Caco-2 (cell line): Measurements from ENCODE around the gene ZNF100. TPM values are rescaled to one million over a fixed set of nuclear protein-coding genes. Genes with fewer than 3 reads are reported as not detected.

Source experiments
- BruUV-seq: library from RNA; stranded (reverse); fragments of 400-500 nt; replicated peaks from 2 replicates; lab custom pipeline; 2021; lab: Mats Ljungman, UMichigan
- CTCF ChIA-PET: fragments of 300-600 bp; sonication (Branson Sonifier 250); formaldehyde crosslinking; loops from one replicate; lab custom pipeline; 2022; ENCODE audit warnings: antibody characterized with exemption; lab: Charles Lee
- POLR2A ChIA-PET: fragments of 300-600 bp; sonication (Branson Sonifier 250); formaldehyde crosslinking; loops from one replicate; lab custom pipeline; 2022; ENCODE audit warnings: antibody characterized with exemption; lab: Charles Lee
- DNase-seq, 2 experiments: peaks; one replicate each; pipeline versions ENCODE4 v3.0.0 to v3.0.0-alpha.2; 2020 to 2022
- H3K27me3 ChIP-seq: replicated peaks from 2 replicates; pipeline ENCODE4 v1.6.0; 2011; ENCODE audit warnings: low read length; ENCODE audit not compliant: control insufficient read depth, insufficient read depth
- H3K36me3 ChIP-seq: 2 replicates; pipeline ENCODE4 v1.5.1; 2011; ENCODE audit warnings: low read length; ENCODE audit not compliant: control insufficient read depth, insufficient read depth
- H3K4me1 ChIP-seq: fragments of 250-450 bp; sonication (Bioruptor Pico); 2 replicates; pipeline ENCODE4 v1.5.1; 2020; ENCODE audit warnings: mild to moderate bottlenecking
- H3K4me3 ChIP-seq: 2 replicates; pipeline ENCODE4 v1.5.1; 2011; ENCODE audit warnings: low read depth, mild to moderate bottlenecking, control low read depth, low read length
- H3K9me3 ChIP-seq: fragments of 250-450 bp; sonication (Bioruptor Pico); 2 replicates; pipeline ENCODE4 v1.5.1; 2020; ENCODE audit warnings: mild to moderate bottlenecking, moderate library complexity
- H3K27ac Mint-ChIP-seq: one replicate; pipeline ENCODE4 v1.8.0; 2022; ENCODE audit warnings: mixed read lengths; ENCODE audit not compliant: unreplicated experiment
- H3K27me3 Mint-ChIP-seq: one replicate; pipeline ENCODE4 v1.8.0; 2022; ENCODE audit warnings: mixed read lengths; ENCODE audit not compliant: insufficient read depth, unreplicated experiment
- H3K36me3 Mint-ChIP-seq: one replicate; pipeline ENCODE4 v1.8.0; 2022; ENCODE audit warnings: mild to moderate bottlenecking, mixed read lengths; ENCODE audit not compliant: insufficient read depth, unreplicated experiment
- H3K4me1 Mint-ChIP-seq: one replicate; pipeline ENCODE4 v1.8.0; 2022; ENCODE audit warnings: low read depth, mixed read lengths; ENCODE audit not compliant: unreplicated experiment
- H3K4me3 Mint-ChIP-seq: one replicate; pipeline ENCODE4 v1.8.0; 2022; ENCODE audit warnings: mild to moderate bottlenecking, moderate library complexity, mixed read lengths; ENCODE audit not compliant: unreplicated experiment
- H3K9me3 Mint-ChIP-seq: one replicate; pipeline ENCODE4 v1.8.0; 2022; ENCODE audit warnings: mixed read lengths; ENCODE audit not compliant: unreplicated experiment
- intact Hi-C: fragments of 100-400 bp; cut with micrococcal nuclease; formaldehyde crosslinking; loops from one replicate; pipeline ENCODE4 v1.10.0; 2022; ENCODE audit not compliant: unreplicated experiment
- total RNA-seq: library from RNA; stranded (reverse); gene quantifications from 2 replicates; pipeline ENCODE4 v1.2.3, GENCODE V29; 2022
- TF ChIP-seq, protein P1 (sequence below), 2 experiments: fragments of 200-600 bp in 1 of 2; IDR thresholded peaks; 1 replicate in 1 of 2; 2 replicates in 1 of 2; pipeline versions ENCODE4 v1.5.1 to v1.8.0; 2011 to 2022; ENCODE audit warnings: antibody characterized with exemption in 1 of 2, control low read depth in 1 of 2, inconsistent platforms in 1 of 2, low read depth in 1 of 2, low read length in 1 of 2, mild to moderate bottlenecking in 1 of 2, moderate library complexity in 1 of 2; ENCODE audit not compliant: insufficient read depth in 1 of 2, severe bottlenecking in 1 of 2, unreplicated experiment in 1 of 2

The ZNF100 gene
- total RNA-seq, 1 experiment from 2014 or later = 12.1 TPM

DNA sequence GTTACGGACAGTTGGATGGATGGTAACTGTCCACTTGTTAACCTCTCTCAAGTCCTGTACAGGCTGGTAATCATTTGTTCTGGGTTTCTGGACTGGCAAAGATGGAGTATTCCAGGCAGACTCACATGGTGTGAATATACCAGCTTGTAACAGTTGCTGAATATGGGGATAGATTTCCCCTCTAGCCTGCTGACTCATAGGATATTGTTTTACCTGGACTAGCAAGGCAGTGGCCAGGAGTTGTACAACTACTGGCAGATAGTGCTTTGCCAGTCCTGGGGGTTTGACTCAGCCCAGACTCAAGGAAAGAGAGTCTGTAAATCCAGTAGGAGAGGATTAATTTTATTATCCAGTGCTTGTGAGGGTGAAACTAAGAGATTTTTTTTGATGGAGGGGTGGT, 74.0 kb downstream of the ZNF100 start:
- Histone ChIP-seq H3K4me1 (no peaks in the 10 kb centered on the region), H3K27me3 (no peaks in the 10 kb centered on the region), H3K9me3 (no peaks in the 10 kb centered on the region; the same call in 1 of the 2 replicates), H3K4me3 (no peak overlapping the region), H3K36me3 (no peaks in the 10 kb centered on the region)
- BruUV-seq = no TSS peak
- ChIA-PET CTCF (no interaction called here), POLR2A (no interaction called here)
- DNase-seq = no peak
- TF ChIP-seq, protein P1, sequence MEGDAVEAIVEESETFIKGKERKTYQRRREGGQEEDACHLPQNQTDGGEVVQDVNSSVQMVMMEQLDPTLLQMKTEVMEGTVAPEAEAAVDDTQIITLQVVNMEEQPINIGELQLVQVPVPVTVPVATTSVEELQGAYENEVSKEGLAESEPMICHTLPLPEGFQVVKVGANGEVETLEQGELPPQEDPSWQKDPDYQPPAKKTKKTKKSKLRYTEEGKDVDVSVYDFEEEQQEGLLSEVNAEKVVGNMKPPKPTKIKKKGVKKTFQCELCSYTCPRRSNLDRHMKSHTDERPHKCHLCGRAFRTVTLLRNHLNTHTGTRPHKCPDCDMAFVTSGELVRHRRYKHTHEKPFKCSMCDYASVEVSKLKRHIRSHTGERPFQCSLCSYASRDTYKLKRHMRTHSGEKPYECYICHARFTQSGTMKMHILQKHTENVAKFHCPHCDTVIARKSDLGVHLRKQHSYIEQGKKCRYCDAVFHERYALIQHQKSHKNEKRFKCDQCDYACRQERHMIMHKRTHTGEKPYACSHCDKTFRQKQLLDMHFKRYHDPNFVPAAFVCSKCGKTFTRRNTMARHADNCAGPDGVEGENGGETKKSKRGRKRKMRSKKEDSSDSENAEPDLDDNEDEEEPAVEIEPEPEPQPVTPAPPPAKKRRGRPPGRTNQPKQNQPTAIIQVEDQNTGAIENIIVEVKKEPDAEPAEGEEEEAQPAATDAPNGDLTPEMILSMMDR (IDR thresholded peaks at IDR 0.05; ENCODE audit: insufficient read depth in 1 of 2, low read depth in 1 of 2, low read length in 1 of 2, severe bottlenecking in 1 of 2, unreplicated experiment in 1 of 2) = no peak
- Mint-ChIP-seq H3K27ac (no peak overlapping the region), H3K4me1 (no peaks in the 10 kb centered on the region), H3K36me3 (no peaks in the 10 kb centered on the region), H3K9me3 (peaks cover 68% of the 10 kb centered on the region), H3K4me3 (no peak overlapping the region), H3K27me3 (no peaks in the 10 kb centered on the region)
- intact Hi-C loops = no loop called here

DNA sequence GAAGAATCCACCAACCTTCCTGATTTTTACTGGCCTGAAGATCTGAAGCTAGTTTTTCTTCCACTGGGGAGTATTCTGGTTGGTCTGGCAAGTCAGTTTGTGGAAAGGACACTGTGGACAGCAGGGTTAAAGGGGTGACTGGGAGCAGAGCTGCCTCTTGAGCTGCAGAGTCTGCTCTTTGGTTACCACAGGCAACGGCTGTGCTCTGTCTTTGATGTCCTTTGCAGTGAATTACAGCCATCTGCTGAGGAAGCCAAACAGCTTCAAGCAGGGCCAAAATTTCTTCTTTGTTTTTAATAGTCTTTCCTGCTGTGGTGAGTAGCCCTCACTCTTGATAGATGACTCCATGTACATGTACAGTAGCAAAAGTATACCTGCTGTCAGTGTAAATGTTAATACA, 75.7 kb downstream of the ZNF100 start:
- intact Hi-C loops = no loop called here
- Mint-ChIP-seq H3K4me1 (no peaks in the 10 kb centered on the region), H3K4me3 (no peak overlapping the region), H3K27ac (no peak overlapping the region), H3K27me3 (no peaks in the 10 kb centered on the region), H3K36me3 (no peaks in the 10 kb centered on the region), H3K9me3 (peaks cover 61% of the 10 kb centered on the region)
- Histone ChIP-seq H3K9me3 (no peaks in the 10 kb centered on the region), H3K36me3 (no peaks in the 10 kb centered on the region), H3K27me3 (no peaks in the 10 kb centered on the region), H3K4me1 (no peaks in the 10 kb centered on the region), H3K4me3 (no peak overlapping the region)
- no peak for DNase-seq
- no TSS peak for BruUV-seq
- POLR2A ChIA-PET = no interaction called here
- CTCF ChIA-PET = no interaction called here
- TF ChIP-seq, protein P1 (IDR thresholded peaks at IDR 0.05; ENCODE audit: insufficient read depth in 1 of 2, low read depth in 1 of 2, low read length in 1 of 2, severe bottlenecking in 1 of 2, unreplicated experiment in 1 of 2) = no peak

DNA sequence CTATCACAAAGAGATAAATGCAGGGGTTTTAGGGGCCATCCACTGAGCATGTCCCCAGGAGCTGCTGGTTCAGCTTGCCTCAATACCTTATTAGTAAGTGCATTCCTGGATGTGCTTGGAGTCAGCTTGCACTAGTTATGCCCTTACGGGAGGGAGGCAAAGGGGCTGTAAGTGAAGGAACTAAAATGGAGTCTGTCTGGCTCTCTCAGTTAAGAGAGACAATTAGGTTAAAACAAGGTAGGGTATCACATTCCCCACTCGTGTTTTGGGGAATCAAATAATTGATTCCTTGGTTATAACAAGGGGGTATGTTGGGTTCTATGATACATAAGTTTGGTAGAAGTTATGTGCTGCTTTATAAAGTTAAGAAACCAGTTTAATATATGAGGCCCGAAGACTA, 78.9 kb downstream of the ZNF100 start:
- H3K4me3 Mint-ChIP-seq = no peak overlapping the region
- H3K36me3 ChIP-seq = no peaks in the 10 kb centered on the region
- intact Hi-C loops = no loop called here
- BruUV-seq = no TSS peak
- peaks cover 35% of the 10 kb centered on the region for H3K9me3 Mint-ChIP-seq
- no peaks in the 10 kb centered on the region for H3K27me3 Mint-ChIP-seq
- no peak for DNase-seq
- H3K9me3 ChIP-seq = no peaks in the 10 kb centered on the region
- H3K4me3 ChIP-seq = no peak overlapping the region
- no peaks in the 10 kb centered on the region for H3K36me3 Mint-ChIP-seq
- TF ChIP-seq, protein P1 (IDR thresholded peaks at IDR 0.05; ENCODE audit: insufficient read depth in 1 of 2, low read depth in 1 of 2, low read length in 1 of 2, severe bottlenecking in 1 of 2, unreplicated experiment in 1 of 2) = no peak
- no peaks in the 10 kb centered on the region for H3K4me1 Mint-ChIP-seq
- POLR2A ChIA-PET = no interaction called here
- CTCF ChIA-PET = no interaction called here
- H3K27me3 ChIP-seq = no peaks in the 10 kb centered on the region
- no peak overlapping the region for H3K27ac Mint-ChIP-seq
- H3K4me1 ChIP-seq = no peaks in the 10 kb centered on the region
